ENCODE data around the gene CGNL1. TPM values are rescaled to one million over a fixed set of nuclear protein-coding genes. Genes with fewer than 3 reads are reported as not detected.
A peak's percentile ranks its signal among the peaks of the same experiment; 100 is the strongest.

Gene CGNL1
- polyA plus RNA-seq, 2 of the 4 experiments (the other 2 are of a cell fraction) = 1.4 to 1.8 TPM

DNA sequence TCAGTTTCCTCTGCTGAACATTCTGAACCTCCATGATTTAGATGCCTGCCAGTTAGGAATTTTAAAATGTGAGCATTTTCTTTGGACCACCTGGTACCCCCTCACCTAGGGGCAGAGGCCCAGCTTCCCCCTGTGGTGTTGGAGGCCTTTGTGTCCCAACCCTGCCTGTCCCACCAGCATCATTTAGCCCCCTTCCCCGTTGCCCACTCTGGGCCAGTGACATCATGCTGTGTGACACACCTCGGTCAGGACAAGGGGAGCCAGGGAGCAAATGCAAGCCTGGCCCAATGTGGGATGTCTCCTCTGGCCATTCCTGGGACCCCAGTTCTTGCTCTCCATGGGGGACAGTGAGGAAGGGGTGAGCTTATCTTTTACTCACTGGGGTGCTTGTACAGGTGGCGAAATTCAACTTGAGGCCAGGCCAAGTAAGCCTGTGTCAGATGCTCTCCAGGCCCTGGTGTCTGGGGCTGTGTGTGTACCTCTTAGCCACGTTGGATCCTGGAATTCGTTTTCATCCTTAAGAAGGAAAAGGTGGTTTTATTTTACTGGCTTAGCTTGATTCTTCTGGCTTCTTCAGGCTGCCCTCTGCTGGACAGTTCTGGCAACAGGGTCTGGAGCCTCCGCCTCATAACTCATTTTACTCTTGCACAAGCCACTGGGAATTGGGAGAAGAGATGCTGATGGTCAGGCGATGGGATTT, 165.7 kb downstream of the CGNL1 start:
- DNase-seq (ENCODE audit: low read depth in 1 of 2, low spot score in 1 of 2) = peak; percentile 74 to 77
- Histone ChIP-seq H3K4me1 (peaks cover 4% of the 10 kb centered on the region; the same call in 2 of the 3 replicates), H3K9me3 (no peaks in the 10 kb centered on the region), H3K4me3 (no peak overlapping the region), H3K4me2 (no peak overlapping the region), H3K27ac (no peak overlapping the region)
- peak; percentile 68 to 88 for ATAC-seq
- TF ChIP-seq CBX8 (IDR thresholded peaks at IDR 0.05) = no peak
- TF ChIP-seq RAD21 (conservative IDR thresholded peaks at IDR 0.05 in 1 of 2, IDR thresholded peaks at IDR 0.05 in 1 of 2) = peak; percentile 75 to 84
- peak; percentile 87 for TF ChIP-seq SMC3 (IDR thresholded peaks at IDR 0.05)
- TF ChIP-seq CEBPB (IDR thresholded peaks at IDR 0.05) = peak in 1 of 2 experiments; percentile 69; a peak in 2 of 4 replicates
- no peak for TF ChIP-seq GATA3 (IDR thresholded peaks at IDR 0.05; ENCODE audit: borderline replicate concordance)
- TF ChIP-seq ATOH8 (CRISPR knock-in tag; IDR thresholded peaks at IDR 0.05; ENCODE audit: low read depth) = no peak
- TF ChIP-seq, protein P1, sequence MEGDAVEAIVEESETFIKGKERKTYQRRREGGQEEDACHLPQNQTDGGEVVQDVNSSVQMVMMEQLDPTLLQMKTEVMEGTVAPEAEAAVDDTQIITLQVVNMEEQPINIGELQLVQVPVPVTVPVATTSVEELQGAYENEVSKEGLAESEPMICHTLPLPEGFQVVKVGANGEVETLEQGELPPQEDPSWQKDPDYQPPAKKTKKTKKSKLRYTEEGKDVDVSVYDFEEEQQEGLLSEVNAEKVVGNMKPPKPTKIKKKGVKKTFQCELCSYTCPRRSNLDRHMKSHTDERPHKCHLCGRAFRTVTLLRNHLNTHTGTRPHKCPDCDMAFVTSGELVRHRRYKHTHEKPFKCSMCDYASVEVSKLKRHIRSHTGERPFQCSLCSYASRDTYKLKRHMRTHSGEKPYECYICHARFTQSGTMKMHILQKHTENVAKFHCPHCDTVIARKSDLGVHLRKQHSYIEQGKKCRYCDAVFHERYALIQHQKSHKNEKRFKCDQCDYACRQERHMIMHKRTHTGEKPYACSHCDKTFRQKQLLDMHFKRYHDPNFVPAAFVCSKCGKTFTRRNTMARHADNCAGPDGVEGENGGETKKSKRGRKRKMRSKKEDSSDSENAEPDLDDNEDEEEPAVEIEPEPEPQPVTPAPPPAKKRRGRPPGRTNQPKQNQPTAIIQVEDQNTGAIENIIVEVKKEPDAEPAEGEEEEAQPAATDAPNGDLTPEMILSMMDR (IDR thresholded peaks at IDR 0.05) = peak; percentile 90
- ChIA-PET CTCF (interaction anchor here (0.6 to 23.4 kb wide), 61 partner anchors 8 to 1051 kb away, joined by 3 to 475 read pairs (median 4); partner anchors contain the start of gene CGNL1), POLR2A (no interaction called here)
- WGBS (ENCODE audit: missing lambda C conversion rate) = 37% methylated on average over 7 of the region's 7 CpGs
- peak; percentile 78 for FAIRE-seq

DNA sequence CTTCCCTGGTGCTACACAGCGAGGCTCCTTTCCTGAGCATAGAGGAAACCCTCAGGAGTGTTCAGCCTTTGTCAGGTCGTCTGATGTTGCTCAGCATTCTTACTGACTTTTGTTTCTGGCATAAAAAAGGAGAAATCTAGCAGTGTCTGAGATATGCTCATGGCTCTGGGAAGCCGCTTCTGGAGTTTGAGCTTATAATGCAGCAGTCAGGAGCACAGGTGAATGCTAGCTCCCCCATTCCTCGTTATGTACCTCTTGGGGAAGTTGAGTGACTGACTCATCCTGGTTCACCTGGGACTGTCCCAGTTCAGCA, 166.2 kb downstream of the CGNL1 start:
- TF ChIP-seq HOXB5 (CRISPR knock-in tag; IDR thresholded peaks at IDR 0.05) = no peak
- TF ChIP-seq, protein P1 (IDR thresholded peaks at IDR 0.05) = peak; percentile 24; the same call in 2 of the 3 replicates
- no peak overlapping the region for H3K4me3 ChIP-seq

GRCh38 chr15:57544848-57545480, 168.7 kb downstream of the CGNL1 start:
- no peaks in the 10 kb centered on the region for H3K9me3 ChIP-seq
- TF ChIP-seq MYC (IDR thresholded peaks at IDR 0.05; ENCODE audit: borderline replicate concordance, low read length) = no peak
- TF ChIP-seq TFCP2L1 (CRISPR knock-in tag; IDR thresholded peaks at IDR 0.05) = no peak
- TF ChIP-seq KDM5A (IDR thresholded peaks at IDR 0.05) = no peak
- TF ChIP-seq POLR2A (IDR thresholded peaks at IDR 0.05; ENCODE audit: low read length) = no peak
- TF ChIP-seq HDAC2 (IDR thresholded peaks at IDR 0.05) = no peak
- TF ChIP-seq REST (IDR thresholded peaks at IDR 0.05) = no peak
- TF ChIP-seq RARB (CRISPR knock-in tag; IDR thresholded peaks at IDR 0.05) = no peak
- TF ChIP-seq ATOH8 (CRISPR knock-in tag; IDR thresholded peaks at IDR 0.05; ENCODE audit: low read depth) = no peak
- no peak for TF ChIP-seq ZFP36 (IDR thresholded peaks at IDR 0.05; ENCODE audit: borderline replicate concordance, partially characterized antibody)
- ChIA-PET POLR2A (no interaction called here), CTCF (interaction anchor here (0.8 to 23.4 kb wide), 9 partner anchors 7 to 203 kb away, joined by 3 to 475 read pairs (median 7); no protein-coding TSS in a partner anchor)
- ATAC-seq (no peak), FAIRE-seq (no peak), DNase-seq (ENCODE audit: low read depth in 1 of 2, low spot score in 1 of 2) (no peak)
- no peak overlapping the region for H3K4me2 ChIP-seq
- WGBS (ENCODE audit: missing lambda C conversion rate) = 79% methylated on average over 11 of the region's 11 CpGs
- no peak overlapping the region for H3K27ac ChIP-seq
- H3K4me1 ChIP-seq = peaks cover 9% of the 10 kb centered on the region
- H3K4me3 ChIP-seq = no peak overlapping the region

More for the DNA sequence above, 166.2 kb downstream of the CGNL1 start:
- 3% methylated on average over 4 of the region's 4 CpGs for WGBS (ENCODE audit: missing lambda C conversion rate)
- H3K27ac ChIP-seq = no peak overlapping the region
- CTCF ChIA-PET = interaction anchor here (0.7 to 23.4 kb wide), 52 partner anchors 9 to 1052 kb away, joined by 3 to 475 read pairs (median 4); partner anchors contain the start of gene CGNL1
- ATAC-seq (peak in 1 of 2 experiments; percentile 19; a peak in 3 of 6 replicates), DNase-seq (ENCODE audit: low read depth in 1 of 2, low spot score in 1 of 2) (no peak), FAIRE-seq (no peak)
- no peaks in the 10 kb centered on the region; the same call in 2 of the 3 replicates for H3K4me1 ChIP-seq
- no peak overlapping the region for H3K4me2 ChIP-seq
- POLR2A ChIA-PET = no interaction called here
- no peaks in the 10 kb centered on the region for H3K9me3 ChIP-seq
